Stimulated activated CD8-positive, alpha-beta memory T cell treated with anti-CD3 and anti-CD28 coated beads, Interleukin-4, amount 100 ng/mL, for 1 hour (primary cell): ENCODE measurements around the gene C19orf38.
"Not testable (repeated sequence)": the region's sequence is repeated elsewhere in the genome, so short reads cannot be mapped to it uniquely, and the experiment has no call there.

ENCODE experiments used
- DNase-seq, 2 donors: peaks; one replicate each; pipeline ENCODE4 v3.0.0-alpha.2; 2020; ENCODE audit warnings: low read depth in 2 of 2, low spot score in 1 of 2

The C19orf38 gene

GRCh38 chr19:10872546-10873107 lies 24.4 kb downstream of the C19orf38 start:
- DNase-seq = no peak

- DNase-seq = no peak
Measured at GRCh38 chr19:10874024-10874423, 25.8 kb downstream of the C19orf38 start.

GRCh38 chr19:10876459-10877240 lies 28.4 kb downstream of the C19orf38 start:
- no peak for DNase-seq

- DNase-seq = not testable (repeated sequence)
Measured at GRCh38 chr19:10877608-10878007, 29.4 kb downstream of the C19orf38 start.

GRCh38 chr19:10878253-10878652 lies 30.0 kb downstream of the C19orf38 start:
- no peak for DNase-seq

GRCh38 chr19:10881403-10882107 lies 33.3 kb downstream of the C19orf38 start:
- DNase-seq = no peak

- DNase-seq = no peak
Measured at GRCh38 chr19:10882108-10882457, 33.9 kb downstream of the C19orf38 start.

- no peak for DNase-seq
Measured at GRCh38 chr19:10884274-10884673, 36.1 kb downstream of the C19orf38 start.

GRCh38 chr19:10885201-10886169 lies 37.3 kb downstream of the C19orf38 start:
- DNase-seq = no peak

GRCh38 chr19:10887616-10888367 lies 39.6 kb downstream of the C19orf38 start:
- no peak for DNase-seq

GRCh38 chr19:10888421-10888866 lies 40.2 kb downstream of the C19orf38 start:
- DNase-seq = no peak

- DNase-seq = no peak
Measured at GRCh38 chr19:10889880-10890279, 41.7 kb downstream of the C19orf38 start.

- no peak for DNase-seq
Measured at GRCh38 chr19:10891405-10892086, 43.3 kb downstream of the C19orf38 start.

- DNase-seq = no peak
Measured at GRCh38 chr19:10892256-10892655, 44.0 kb downstream of the C19orf38 start.

GRCh38 chr19:10894911-10895213 lies 46.6 kb downstream of the C19orf38 start:
- DNase-seq = no peak

GRCh38 chr19:10895363-10895762 lies 47.1 kb downstream of the C19orf38 start:
- no peak for DNase-seq

- no peak for DNase-seq
Measured at GRCh38 chr19:10895920-10896319, 47.7 kb downstream of the C19orf38 start.

GRCh38 chr19:10896851-10897526 lies 48.8 kb downstream of the C19orf38 start:
- DNase-seq = no peak

GRCh38 chr19:10898633-10899032 lies 50.4 kb downstream of the C19orf38 start:
- no peak for DNase-seq
